AG04450 (cell line): ENCODE results near the gene BOD1. TPM values are rescaled to one million over a fixed set of nuclear protein-coding genes. Genes with fewer than 3 reads are reported as not detected.

Source experiments
- CTCF ChIA-PET: fragments of 300-600, 350-600 bp; formaldehyde crosslinking; extraction: SDS; loops from one replicate; lab custom pipeline; 2022; ENCODE audit warnings: antibody characterized with exemption, inconsistent platforms; lab: Charles Lee
- POLR2A ChIA-PET: fragments of 350-600 bp; formaldehyde crosslinking; extraction: SDS; loops from one replicate; lab custom pipeline; 2021; ENCODE audit warnings: antibody characterized with exemption, inconsistent platforms; lab: Yijun Ruan, JAX
- DNase-seq: peaks from one replicate; pipeline ENCODE4 v3.0.0-alpha.2; 2011; ENCODE audit warnings: low read depth, low spot score
- H3K27ac ChIP-seq: one replicate; pipeline ENCODE4 v1.5.1; 2012; ENCODE audit warnings: low read depth, low read length, control low read depth
- H3K27me3 ChIP-seq: one replicate; pipeline ENCODE4 v1.6.0; 2012; ENCODE audit warnings: low read length; ENCODE audit not compliant: control insufficient read depth, insufficient read depth
- H3K4me3 ChIP-seq: 2 replicates; pipeline ENCODE4 v1.5.1; 2011; ENCODE audit warnings: mild to moderate bottlenecking, low read depth, low read length, control low read depth
- H3K9me3 ChIP-seq: 2 replicates; pipeline ENCODE4 v1.5.1; 2012; ENCODE audit warnings: low read length; ENCODE audit not compliant: control insufficient read depth, insufficient read depth
- CTCF ChIP-seq: IDR thresholded peaks from 2 replicates; pipeline ENCODE4 v1.5.1; 2011; ENCODE audit warnings: low read depth, low read length, control low read depth, inconsistent platforms
- polyA plus RNA-seq: library from polyadenylated mRNA; depleted of rRNA; stranded (reverse); fragments of >200 nt; gene quantifications from 2 replicates; pipeline ENCODE4 v1.2.3, GENCODE V29; 2011

BOD1 gene
- polyA plus RNA-seq, 1 experiment: 96.7 TPM

- ChIA-PET CTCF (interaction anchor here (0.7 kb wide), 1 partner anchor 82 kb away, joined by 3 read pairs; no protein-coding TSS in a partner anchor), POLR2A (no interaction called here)
- Histone ChIP-seq H3K9me3 (no peaks in the 10 kb centered on the region), H3K27me3 (peaks cover 10% of the 10 kb centered on the region), H3K27ac (no peak overlapping the region), H3K4me3 (no peak overlapping the region)
- no peak for TF ChIP-seq CTCF
- DNase-seq: no peak
Observed at GRCh38 chr5:173637340-173637739, 20.9 kb upstream of the BOD1 start.

- ChIA-PET POLR2A (no interaction called here), CTCF (no interaction called here)
Observed at GRCh38 chr5:173634465-173634983, 18.1 kb upstream of the BOD1 start.

GRCh38 chr5:173633304-173633703, 16.9 kb upstream of the BOD1 start:
- ChIA-PET CTCF (interaction anchor here (0.7 to 1.2 kb wide), 3 partner anchors 292 to 684 kb away, joined by 3 to 4 read pairs (median 3); no protein-coding TSS in a partner anchor), POLR2A (no interaction called here)
- Histone ChIP-seq H3K27me3 (peaks cover 12% of the 10 kb centered on the region), H3K9me3 (no peaks in the 10 kb centered on the region), H3K4me3 (no peak overlapping the region), H3K27ac (no peak overlapping the region)
- no peak for TF ChIP-seq CTCF
- DNase-seq: no peak

More at GRCh38 chr5:173634465-173634983, 18.1 kb upstream of the BOD1 start:
- Histone ChIP-seq H3K27ac (no peak overlapping the region), H3K27me3 (peaks cover 7% of the 10 kb centered on the region), H3K9me3 (no peaks in the 10 kb centered on the region), H3K4me3 (no peak overlapping the region)
- TF ChIP-seq CTCF: no peak
- DNase-seq: no peak

GRCh38 chr5:173631478-173631877, 15.0 kb upstream of the BOD1 start:
- no peak for TF ChIP-seq CTCF
- Histone ChIP-seq H3K9me3 (no peaks in the 10 kb centered on the region), H3K27me3 (peaks cover 24% of the 10 kb centered on the region), H3K4me3 (no peak overlapping the region), H3K27ac (no peak overlapping the region)
- CTCF ChIA-PET: no interaction called here
- POLR2A ChIA-PET: no interaction called here
- DNase-seq: no peak

GRCh38 chr5:173630724-173631365, 14.4 kb upstream of the BOD1 start:
- Histone ChIP-seq H3K27ac (no peak overlapping the region), H3K4me3 (no peak overlapping the region), H3K27me3 (peaks cover 27% of the 10 kb centered on the region), H3K9me3 (no peaks in the 10 kb centered on the region)
- no peak for TF ChIP-seq CTCF
- no peak for DNase-seq
- ChIA-PET POLR2A (no interaction called here), CTCF (no interaction called here)
